K562 (cell line): ENCODE measurements around the gene GRIK1. TPM values are rescaled to one million over a fixed set of nuclear protein-coding genes. Genes with fewer than 3 reads are reported as not detected.

Source experiments
- ARID3B ChIP-seq: fragments of 250-450 bp; sonication (Bioruptor Pico); IDR thresholded peaks from 2 replicates; pipeline ENCODE4 v1.4.0; 2020; ENCODE audit warnings: borderline replicate concordance
- CCNT2 ChIP-seq: IDR thresholded peaks from 2 replicates; pipeline ENCODE4 v1.6.1; 2011; ENCODE audit warnings: borderline replicate concordance, low read depth, mild to moderate bottlenecking, moderate library complexity, mixed read lengths, low read length; ENCODE audit not compliant: insufficient read length; ENCODE audit errors: extremely low read depth
- MNT ChIP-seq, 2 experiments: fragments of 450-650 bp; conservative IDR thresholded peaks; 2 replicates each; pipeline ENCODE4 v1.6.1; 2017; ENCODE audit warnings: mild to moderate bottlenecking in 2 of 2, moderate library complexity in 2 of 2
- PKNOX1 ChIP-seq: fragments of 450-650 bp; IDR thresholded peaks from 2 replicates; pipeline ENCODE4 v1.6.1; 2016
- SAP30 ChIP-seq: fragments of 200-600 bp; sonication (generic); IDR thresholded peaks from 2 replicates; pipeline ENCODE4 v1.6.1; 2012; ENCODE audit warnings: borderline replicate concordance, low read depth, mild to moderate bottlenecking, moderate library complexity, low read length, control low read depth, inconsistent platforms; ENCODE audit not compliant: insufficient read depth, poor library complexity, severe bottlenecking
- SFPQ ChIP-seq: fragments of 200-400 bp; formaldehyde crosslinking; IDR thresholded peaks from 2 replicates; pipeline ENCODE4 v1.6.1; 2017; ENCODE audit warnings: mild to moderate bottlenecking, low read depth, low read length, moderate library complexity
- SMAD4 ChIP-seq: fragments of 250-450 bp; sonication (Bioruptor Pico); conservative IDR thresholded peaks from 2 replicates; pipeline ENCODE4 v1.8.0; 2021; ENCODE audit warnings: inconsistent platforms, mild to moderate bottlenecking, moderate library complexity
- ZNF280B ChIP-seq: fragments of 250-450 bp; sonication (Bioruptor Pico); IDR thresholded peaks from 2 replicates; pipeline ENCODE4 v1.5.1; 2021; ENCODE audit warnings: mild to moderate bottlenecking
- ZNF512 ChIP-seq: IDR thresholded peaks from 2 replicates; pipeline ENCODE4 v1.6.1; 2016; ENCODE audit warnings: missing genetic modification characterization, missing compliant biosample characterization
- ZNF592 ChIP-seq: fragments of 450-650 bp; IDR thresholded peaks from 2 replicates; pipeline ENCODE4 v1.6.1; 2017; ENCODE audit warnings: antibody characterized with exemption, mild to moderate bottlenecking
- ZSCAN29 ChIP-seq: fragments of 450-650 bp; IDR thresholded peaks from 2 replicates; pipeline ENCODE4 v1.6.1; 2017
- polyA plus RNA-seq, 8 experiments: library from polyadenylated mRNA; depleted of rRNA in 4 of 8; stranded (reverse) in 5 of 8; unstranded in 3 of 8; fragments of >200 nt; fragmentation: Nextera tagmentation in 2 of 8; fragmentation: Illumina TruSeq in 1 of 8; extraction: Ambion mirVana in 2 of 8; extraction: Trizol in 1 of 8; gene quantifications; 2 replicates each; pipeline versions ENCODE4 v1.2.1 to v1.2.3, GENCODE V29; 2011 to 2014; ENCODE audit warnings: inconsistent platforms in 1 of 8, missing spikeins in 1 of 8
- total RNA-seq, 7 experiments: library from RNA; depleted of rRNA in 6 of 7; stranded (reverse); fragments of >200 nt in 6 of 7; fragmentation: Illumina TruSeq in 2 of 7; extraction: Trizol in 2 of 7; gene quantifications; 2 replicates each; pipeline versions ENCODE4 v1.2.1 to v1.2.3, GENCODE V29; 2011 to 2021; ENCODE audit warnings: low replicate concordance in 1 of 7

The GRIK1 gene
- total and polyA plus RNA-seq, 9 of the 15 experiments (the other 6 are each of a cell fraction or from before 2014, with no cell fraction given), result 0.17 to 2.8 (median 0.53) TPM

GRCh38 chr21:29641001-29641634 lies 298.7 kb downstream of the GRIK1 start (continued):
- TF ChIP-seq PKNOX1, result no peak
- TF ChIP-seq SFPQ, result no peak
- TF ChIP-seq ZSCAN29, result no peak
- TF ChIP-seq ZNF592, result peak; percentile 57
- no peak for TF ChIP-seq SAP30
- TF ChIP-seq CCNT2, result no peak
- no peak for TF ChIP-seq SMAD4
- no peak for TF ChIP-seq ZNF512 (tag)
- TF ChIP-seq ZNF280B, result no peak
- 0 out of 4 replicates have a peak, but pooled peaks have one; percentile 8 to 29 for TF ChIP-seq MNT (conservative IDR thresholded peaks at IDR 0.05)
- TF ChIP-seq ARID3B, result no peak
